GM18511 (cell line): ENCODE data around the gene MTERF4.

ENCODE experiments used
- ATAC-seq: cut with Tn5 transposase; IDR thresholded peaks from one replicate; pipeline ENCODE4 v1.9.1; 2021; ENCODE audit warnings: mild to moderate bottlenecking, moderate library complexity; ENCODE audit not compliant: unreplicated experiment

The MTERF4 gene

GRCh38 chr2:241071677-241072111 lies 30.4 kb downstream of the MTERF4 start:
- ATAC-seq, result no peak

- ATAC-seq, result no peak
Observed at GRCh38 chr2:241070811-241071676, 31.0 kb downstream of the MTERF4 start.

GRCh38 chr2:241070361-241070760 lies 31.7 kb downstream of the MTERF4 start:
- no peak for ATAC-seq

- ATAC-seq, result no peak
Observed at GRCh38 chr2:241069821-241070281, 32.2 kb downstream of the MTERF4 start.

GRCh38 chr2:241068942-241069810 lies 32.9 kb downstream of the MTERF4 start:
- ATAC-seq, result no peak

GRCh38 chr2:241068136-241068941 lies 33.7 kb downstream of the MTERF4 start:
- ATAC-seq, result no peak

GRCh38 chr2:241067501-241068135 lies 34.5 kb downstream of the MTERF4 start:
- no peak for ATAC-seq

GRCh38 chr2:241066893-241067341 lies 35.2 kb downstream of the MTERF4 start:
- no peak for ATAC-seq

GRCh38 chr2:241066171-241066892 lies 35.8 kb downstream of the MTERF4 start:
- ATAC-seq, result no peak

- ATAC-seq, result no peak
Observed at GRCh38 chr2:241065355-241065803, 36.7 kb downstream of the MTERF4 start.

GRCh38 chr2:241064802-241065354 lies 37.2 kb downstream of the MTERF4 start:
- no peak for ATAC-seq

GRCh38 chr2:241064008-241064801 lies 37.9 kb downstream of the MTERF4 start:
- no peak for ATAC-seq

GRCh38 chr2:241063587-241063986 lies 38.5 kb downstream of the MTERF4 start:
- ATAC-seq, result no peak

- no peak for ATAC-seq
Observed at GRCh38 chr2:241063093-241063551, 39.0 kb downstream of the MTERF4 start.

- no peak for ATAC-seq
Observed at GRCh38 chr2:241062389-241063092, 39.5 kb downstream of the MTERF4 start.

GRCh38 chr2:241061275-241061674 lies 40.8 kb downstream of the MTERF4 start:
- ATAC-seq, result no peak

GRCh38 chr2:241053576-241054251 lies 48.4 kb downstream of the MTERF4 start:
- ATAC-seq, result no peak
